Caco-2 (cell line): ENCODE results near the gene WRAP73. TPM values are rescaled to one million over a fixed set of nuclear protein-coding genes. Genes with fewer than 3 reads are reported as not detected.

ENCODE experiments used
- BruUV-seq: library from RNA; stranded (reverse); fragments of 400-500 nt; replicated peaks from 2 replicates; lab custom pipeline; 2021; lab: Mats Ljungman, UMichigan
- CTCF ChIA-PET: fragments of 300-600 bp; sonication (Branson Sonifier 250); formaldehyde crosslinking; loops from one replicate; lab custom pipeline; 2022; ENCODE audit warnings: antibody characterized with exemption; lab: Charles Lee
- POLR2A ChIA-PET: fragments of 300-600 bp; sonication (Branson Sonifier 250); formaldehyde crosslinking; loops from one replicate; lab custom pipeline; 2022; ENCODE audit warnings: antibody characterized with exemption; lab: Charles Lee
- DNase-seq, 2 experiments: peaks; one replicate each; pipeline versions ENCODE4 v3.0.0 to v3.0.0-alpha.2; 2020 to 2022
- H3K27me3 ChIP-seq: replicated peaks from 2 replicates; pipeline ENCODE4 v1.6.0; 2011; ENCODE audit warnings: low read length; ENCODE audit not compliant: control insufficient read depth, insufficient read depth
- H3K36me3 ChIP-seq: 2 replicates; pipeline ENCODE4 v1.5.1; 2011; ENCODE audit warnings: low read length; ENCODE audit not compliant: control insufficient read depth, insufficient read depth
- H3K4me1 ChIP-seq: fragments of 250-450 bp; sonication (Bioruptor Pico); 2 replicates; pipeline ENCODE4 v1.5.1; 2020; ENCODE audit warnings: mild to moderate bottlenecking
- H3K4me3 ChIP-seq: 2 replicates; pipeline ENCODE4 v1.5.1; 2011; ENCODE audit warnings: low read depth, mild to moderate bottlenecking, control low read depth, low read length
- H3K9me3 ChIP-seq: fragments of 250-450 bp; sonication (Bioruptor Pico); 2 replicates; pipeline ENCODE4 v1.5.1; 2020; ENCODE audit warnings: mild to moderate bottlenecking, moderate library complexity
- H3K27ac Mint-ChIP-seq: one replicate; pipeline ENCODE4 v1.8.0; 2022; ENCODE audit warnings: mixed read lengths; ENCODE audit not compliant: unreplicated experiment
- H3K27me3 Mint-ChIP-seq: one replicate; pipeline ENCODE4 v1.8.0; 2022; ENCODE audit warnings: mixed read lengths; ENCODE audit not compliant: insufficient read depth, unreplicated experiment
- H3K36me3 Mint-ChIP-seq: one replicate; pipeline ENCODE4 v1.8.0; 2022; ENCODE audit warnings: mild to moderate bottlenecking, mixed read lengths; ENCODE audit not compliant: insufficient read depth, unreplicated experiment
- H3K4me1 Mint-ChIP-seq: one replicate; pipeline ENCODE4 v1.8.0; 2022; ENCODE audit warnings: low read depth, mixed read lengths; ENCODE audit not compliant: unreplicated experiment
- H3K4me3 Mint-ChIP-seq: one replicate; pipeline ENCODE4 v1.8.0; 2022; ENCODE audit warnings: mild to moderate bottlenecking, moderate library complexity, mixed read lengths; ENCODE audit not compliant: unreplicated experiment
- H3K9me3 Mint-ChIP-seq: one replicate; pipeline ENCODE4 v1.8.0; 2022; ENCODE audit warnings: mixed read lengths; ENCODE audit not compliant: unreplicated experiment
- CTCF ChIP-seq, 2 experiments: fragments of 200-600 bp in 1 of 2; IDR thresholded peaks; 1 replicate in 1 of 2; 2 replicates in 1 of 2; pipeline versions ENCODE4 v1.5.1 to v1.8.0; 2011 to 2022; ENCODE audit warnings: antibody characterized with exemption in 1 of 2, control low read depth in 1 of 2, inconsistent platforms in 1 of 2, low read depth in 1 of 2, low read length in 1 of 2, mild to moderate bottlenecking in 1 of 2, moderate library complexity in 1 of 2; ENCODE audit not compliant: insufficient read depth in 1 of 2, severe bottlenecking in 1 of 2, unreplicated experiment in 1 of 2
- intact Hi-C: fragments of 100-400 bp; cut with micrococcal nuclease; formaldehyde crosslinking; loops from one replicate; pipeline ENCODE4 v1.10.0; 2022; ENCODE audit not compliant: unreplicated experiment
- total RNA-seq: library from RNA; stranded (reverse); gene quantifications from 2 replicates; pipeline ENCODE4 v1.2.3, GENCODE V29; 2022

Gene WRAP73
- total RNA-seq, 1 experiment from 2014 or later, result 31.6 TPM

- CTCF ChIA-PET, result no interaction called here
- no peak for TF ChIP-seq CTCF (IDR thresholded peaks at IDR 0.05; ENCODE audit: insufficient read depth in 1 of 2, low read depth in 1 of 2, low read length in 1 of 2, severe bottlenecking in 1 of 2, unreplicated experiment in 1 of 2)
- BruUV-seq, result no TSS peak
- H3K4me1 Mint-ChIP-seq, result no peaks in the 10 kb centered on the region
- intact Hi-C loops, result no loop called here
- no peaks in the 10 kb centered on the region for H3K36me3 Mint-ChIP-seq
- no peaks in the 10 kb centered on the region for H3K27me3 Mint-ChIP-seq
- no peaks in the 10 kb centered on the region for H3K9me3 ChIP-seq
- H3K4me3 ChIP-seq, result no peak overlapping the region
- POLR2A ChIA-PET, result no interaction called here
- no peaks in the 10 kb centered on the region for H3K27me3 ChIP-seq
- no peaks in the 10 kb centered on the region for H3K36me3 ChIP-seq
- H3K27ac Mint-ChIP-seq, result no peak overlapping the region
- H3K9me3 Mint-ChIP-seq, result no peaks in the 10 kb centered on the region
- no peak for DNase-seq
- no peak overlapping the region for H3K4me3 Mint-ChIP-seq
- H3K4me1 ChIP-seq, result no peaks in the 10 kb centered on the region
Observed at GRCh38 chr1:3691421-3692204, 41.7 kb upstream of the WRAP73 start.

GRCh38 chr1:3690282-3691065 lies 40.6 kb upstream of the WRAP73 start:
- no peak for DNase-seq
- no peak overlapping the region for H3K4me3 ChIP-seq
- ChIA-PET POLR2A (no interaction called here), CTCF (no interaction called here)
- H3K36me3 ChIP-seq, result no peaks in the 10 kb centered on the region
- no peaks in the 10 kb centered on the region for H3K36me3 Mint-ChIP-seq
- H3K9me3 ChIP-seq, result no peaks in the 10 kb centered on the region
- H3K4me3 Mint-ChIP-seq, result no peak overlapping the region
- TF ChIP-seq CTCF (IDR thresholded peaks at IDR 0.05; ENCODE audit: insufficient read depth in 1 of 2, low read depth in 1 of 2, low read length in 1 of 2, severe bottlenecking in 1 of 2, unreplicated experiment in 1 of 2), result no peak
- intact Hi-C loops, result no loop called here
- H3K4me1 Mint-ChIP-seq, result no peaks in the 10 kb centered on the region
- no peak overlapping the region for H3K27ac Mint-ChIP-seq
- no TSS peak for BruUV-seq
- no peaks in the 10 kb centered on the region for H3K27me3 ChIP-seq
- H3K27me3 Mint-ChIP-seq, result no peaks in the 10 kb centered on the region
- no peaks in the 10 kb centered on the region for H3K4me1 ChIP-seq
- no peaks in the 10 kb centered on the region for H3K9me3 Mint-ChIP-seq

- no peak for DNase-seq
- Mint-ChIP-seq H3K9me3 (no peaks in the 10 kb centered on the region), H3K27ac (no peak overlapping the region), H3K27me3 (no peaks in the 10 kb centered on the region), H3K36me3 (no peaks in the 10 kb centered on the region), H3K4me3 (no peak overlapping the region), H3K4me1 (no peaks in the 10 kb centered on the region)
- intact Hi-C loops, result no loop called here
- no peaks in the 10 kb centered on the region for H3K27me3 ChIP-seq
- H3K4me3 ChIP-seq, result no peak overlapping the region
- ChIA-PET POLR2A (no interaction called here), CTCF (no interaction called here)
- TF ChIP-seq CTCF (IDR thresholded peaks at IDR 0.05; ENCODE audit: insufficient read depth in 1 of 2, low read depth in 1 of 2, low read length in 1 of 2, severe bottlenecking in 1 of 2, unreplicated experiment in 1 of 2), result no peak
- no peaks in the 10 kb centered on the region for H3K36me3 ChIP-seq
- BruUV-seq, result no TSS peak
- no peaks in the 10 kb centered on the region for H3K4me1 ChIP-seq
- H3K9me3 ChIP-seq, result no peaks in the 10 kb centered on the region
Observed at GRCh38 chr1:3689138-3689750, 39.3 kb upstream of the WRAP73 start.
